Uterus (tissue), 4 donors: Measurements from ENCODE around the gene TRDMT1. TPM values are rescaled to one million over a fixed set of nuclear protein-coding genes. Genes with fewer than 3 reads are reported as not detected.

Source experiments
- DNase-seq, 2 donors: peaks; one replicate each; pipeline ENCODE4 v3.0.0-alpha.2; 2019 to 2020
- H3K27ac ChIP-seq, 2 donors: fragments of 200-600 bp; sonication (generic); 1 replicate in 1 of 2; 2 replicates in 1 of 2; pipeline ENCODE4 v1.5.1; 2016 to 2018
- H3K27me3 ChIP-seq, 2 donors: fragments of 200-600 bp; sonication (generic); one replicate each; pipeline ENCODE4 v1.5.1; 2018 to 2019; ENCODE audit warnings: control low read depth in 1 of 2
- H3K36me3 ChIP-seq, 2 donors: fragments of 200-600 bp; sonication (generic); one replicate each; pipeline ENCODE4 v1.5.1; 2019; ENCODE audit warnings: control low read depth in 1 of 2
- H3K4me1 ChIP-seq, 2 donors: fragments of 200-600 bp; sonication (generic); one replicate each; pipeline ENCODE4 v1.5.1; 2018 to 2019; ENCODE audit warnings: control low read depth in 1 of 2
- H3K4me3 ChIP-seq, 2 donors: fragments of 200-600 bp; sonication (generic); 1 replicate in 1 of 2; 2 replicates in 1 of 2; pipeline ENCODE4 v1.5.1; 2018 to 2019; ENCODE audit warnings: mild to moderate bottlenecking in 1 of 2
- H3K9me3 ChIP-seq, 2 donors: fragments of 200-600 bp; sonication (generic); one replicate each; pipeline ENCODE4 v1.5.1; 2019; ENCODE audit warnings: control low read depth in 1 of 2
- CTCF ChIP-seq, 4 experiments: fragments of 200-600 bp in 2 of 4; fragments of 450-650 bp in 2 of 4; sonication (generic) in 2 of 4; IDR thresholded peaks; one replicate each; pipeline ENCODE4 v1.5.1; 2016 to 2019; ENCODE audit warnings: antibody characterized with exemption in 4 of 4, mild to moderate bottlenecking in 2 of 4, moderate library complexity in 1 of 4
- POLR2A ChIP-seq, 2 donors: fragments of 450-650 bp; IDR thresholded peaks; one replicate each; pipeline ENCODE4 v1.6.1; 2016; ENCODE audit warnings: antibody characterized with exemption in 2 of 2, mild to moderate bottlenecking in 1 of 2, moderate library complexity in 1 of 2
- intact Hi-C: fragments of 100-400 bp; cut with DNase I; formaldehyde crosslinking; loops from one replicate; pipeline ENCODE4 v1.15.1; 2023; ENCODE audit warnings: low total_unique reads
- total RNA-seq, 4 donors: library from RNA; depleted of rRNA in 3 of 4; stranded (reverse); fragments of >200 nt in 3 of 4; gene quantifications; one replicate each; pipeline versions ENCODE4 v1.1.0 to v1.2.4, GENCODE V29; 2014 to 2023
- donor health status: DM: yes; HTN: yes; CAD: no.

Gene TRDMT1
- total RNA-seq, 4 donors from 2014 or later, result 2.6 to 25.4 (median 14.8) TPM

GRCh38 chr10:17128261-17128660, 73.2 kb downstream of the TRDMT1 start:
- TF ChIP-seq CTCF (IDR thresholded peaks at IDR 0.05) (no peak), POLR2A (IDR thresholded peaks at IDR 0.05) (no peak)
- no peaks in the 10 kb centered on the region for H3K36me3 ChIP-seq
- no peak for DNase-seq
- no peaks in the 10 kb centered on the region for H3K9me3 ChIP-seq
- intact Hi-C loops, result no loop called here
- no peak overlapping the region for H3K4me3 ChIP-seq
- no peaks in the 10 kb centered on the region for H3K4me1 ChIP-seq
- H3K27ac ChIP-seq, result no peak overlapping the region
- no peaks in the 10 kb centered on the region for H3K27me3 ChIP-seq

- no peaks in the 10 kb centered on the region for H3K4me1 ChIP-seq
- TF ChIP-seq CTCF (IDR thresholded peaks at IDR 0.05) (no peak), POLR2A (IDR thresholded peaks at IDR 0.05) (no peak)
- no peaks in the 10 kb centered on the region for H3K9me3 ChIP-seq
- intact Hi-C loops, result no loop called here
- H3K4me3 ChIP-seq, result no peak overlapping the region
- no peaks in the 10 kb centered on the region for H3K36me3 ChIP-seq
- H3K27ac ChIP-seq, result no peak overlapping the region
- H3K27me3 ChIP-seq, result no peaks in the 10 kb centered on the region
- no peak for DNase-seq
Measured at GRCh38 chr10:17126327-17126726, 75.1 kb downstream of the TRDMT1 start.

GRCh38 chr10:17125206-17125893, 76.1 kb downstream of the TRDMT1 start:
- no peak for DNase-seq
- Histone ChIP-seq H3K4me3 (no peak overlapping the region), H3K27me3 (no peaks in the 10 kb centered on the region), H3K36me3 (no peaks in the 10 kb centered on the region), H3K27ac (no peak overlapping the region), H3K4me1 (no peaks in the 10 kb centered on the region), H3K9me3 (no peaks in the 10 kb centered on the region)
- TF ChIP-seq POLR2A (IDR thresholded peaks at IDR 0.05), result no peak
- intact Hi-C loops, result no loop called here

- H3K4me1 ChIP-seq, result no peaks in the 10 kb centered on the region
- no peak overlapping the region for H3K27ac ChIP-seq
- no peak overlapping the region for H3K4me3 ChIP-seq
- TF ChIP-seq CTCF (IDR thresholded peaks at IDR 0.05) (no peak), POLR2A (IDR thresholded peaks at IDR 0.05) (no peak)
- no peaks in the 10 kb centered on the region for H3K27me3 ChIP-seq
- H3K36me3 ChIP-seq, result no peaks in the 10 kb centered on the region
- no peak for DNase-seq
- no peaks in the 10 kb centered on the region for H3K9me3 ChIP-seq
- intact Hi-C loops, result no loop called here
Measured at GRCh38 chr10:17123961-17124360, 77.5 kb downstream of the TRDMT1 start.

GRCh38 chr10:17122726-17123661, 78.5 kb downstream of the TRDMT1 start:
- Histone ChIP-seq H3K4me1 (no peaks in the 10 kb centered on the region), H3K9me3 (no peaks in the 10 kb centered on the region), H3K4me3 (no peak overlapping the region), H3K27ac (no peak overlapping the region), H3K36me3 (no peaks in the 10 kb centered on the region), H3K27me3 (no peaks in the 10 kb centered on the region)
- DNase-seq, result no peak
- no peak for TF ChIP-seq POLR2A (IDR thresholded peaks at IDR 0.05)
- TF ChIP-seq CTCF (IDR thresholded peaks at IDR 0.05), result no peak
- intact Hi-C loops, result no loop called here
